Mucosa of gallbladder (tissue), 1 donor: ENCODE measurements around the gene ABCG4. TPM values are rescaled to one million over a fixed set of nuclear protein-coding genes. Genes with fewer than 3 reads are reported as not detected.
"Not testable (repeated sequence)": the region's sequence is repeated elsewhere in the genome, so short reads cannot be mapped to it uniquely, and the experiment has no call there.

ENCODE experiments used
- DNase-seq: peaks from one replicate; pipeline ENCODE4 v3.0.0-alpha.2; 2020; ENCODE audit warnings: low spot score
- total RNA-seq: library from RNA; stranded (reverse); gene quantifications from one replicate; pipeline ENCODE4 v1.2.1, GENCODE V29; 2021
- donor health status: DM: no; HTN: no; CAD: no.

ABCG4 gene
- total RNA-seq, 1 donor from 2014 or later = 0.17 TPM

- DNase-seq = no peak
These were observed 33.0 kb downstream of the ABCG4 start for GRCh38 chr11:119181677-119182412.

- not testable (repeated sequence) for DNase-seq
These were observed 35.5 kb downstream of the ABCG4 start for GRCh38 chr11:119184399-119184798.

- DNase-seq = no peak
These were observed 37.3 kb downstream of the ABCG4 start for GRCh38 chr11:119185981-119186634.

GRCh38 chr11:119187123-119187892, 38.5 kb downstream of the ABCG4 start:
- no peak for DNase-seq

- no peak for DNase-seq
These were observed 39.2 kb downstream of the ABCG4 start for GRCh38 chr11:119188067-119188466.

GRCh38 chr11:119188887-119189286, 40.0 kb downstream of the ABCG4 start:
- no peak for DNase-seq

- no peak for DNase-seq
These were observed 40.5 kb downstream of the ABCG4 start for GRCh38 chr11:119189393-119189792.

- no peak for DNase-seq
These were observed 41.7 kb downstream of the ABCG4 start for GRCh38 chr11:119190531-119190930.

GRCh38 chr11:119191265-119191664, 42.4 kb downstream of the ABCG4 start:
- not testable (repeated sequence) for DNase-seq

GRCh38 chr11:119192111-119192510, 43.3 kb downstream of the ABCG4 start:
- DNase-seq = no peak

GRCh38 chr11:119193001-119193400, 44.1 kb downstream of the ABCG4 start:
- DNase-seq = no peak

GRCh38 chr11:119193626-119194025, 44.8 kb downstream of the ABCG4 start:
- no peak for DNase-seq

GRCh38 chr11:119194811-119195440, 46.1 kb downstream of the ABCG4 start:
- DNase-seq = no peak

GRCh38 chr11:119195680-119196079, 46.8 kb downstream of the ABCG4 start:
- DNase-seq = peak; percentile 80

GRCh38 chr11:119196833-119197483, 48.1 kb downstream of the ABCG4 start:
- peak; percentile 82 for DNase-seq

- DNase-seq = no peak
These were observed 50.1 kb downstream of the ABCG4 start for GRCh38 chr11:119198925-119199324.

GRCh38 chr11:119201236-119201635, 52.4 kb downstream of the ABCG4 start:
- DNase-seq = not testable (repeated sequence)

GRCh38 chr11:119202554-119202953, 53.7 kb downstream of the ABCG4 start:
- DNase-seq = no peak

GRCh38 chr11:119204066-119204465, 55.2 kb downstream of the ABCG4 start:
- no peak for DNase-seq

- no peak for DNase-seq
These were observed 56.2 kb downstream of the ABCG4 start for GRCh38 chr11:119205080-119205479.
